Measurements from ENCODE around the gene NUMBL.

NUMBL gene

GRCh38 chr19:40716031-40716481 is 25.6 kb upstream of the NUMBL start:
- DNase-seq (ENCODE audit: low spot score), result no peak

GRCh38 chr19:40714441-40715299 is 24.2 kb upstream of the NUMBL start:
- peak; percentile 96 for DNase-seq (ENCODE audit: low spot score)

- no peak for DNase-seq (ENCODE audit: low spot score)
Measured at GRCh38 chr19:40713939-40714338, 23.5 kb upstream of the NUMBL start.

GRCh38 chr19:40709817-40710216 is 19.4 kb upstream of the NUMBL start:
- DNase-seq (ENCODE audit: low spot score), result no peak

GRCh38 chr19:40707615-40708014 is 17.2 kb upstream of the NUMBL start:
- no peak for DNase-seq (ENCODE audit: low spot score)

GRCh38 chr19:40705950-40706619 is 15.6 kb upstream of the NUMBL start:
- no peak for DNase-seq (ENCODE audit: low spot score)

GRCh38 chr19:40705362-40705651 is 14.9 kb upstream of the NUMBL start:
- no peak for DNase-seq (ENCODE audit: low spot score)

- no peak for DNase-seq (ENCODE audit: low spot score)
Measured at GRCh38 chr19:40704491-40705361, 14.3 kb upstream of the NUMBL start.

GRCh38 chr19:40703029-40703755 is 12.7 kb upstream of the NUMBL start:
- DNase-seq (ENCODE audit: low spot score), result no peak

GRCh38 chr19:40702337-40703012 is 12.0 kb upstream of the NUMBL start:
- DNase-seq (ENCODE audit: low spot score), result no peak

GRCh38 chr19:40701758-40702157 is 11.3 kb upstream of the NUMBL start:
- DNase-seq (ENCODE audit: low spot score), result no peak

GRCh38 chr19:40700083-40700482 is 9.6 kb upstream of the NUMBL start:
- no peak for DNase-seq (ENCODE audit: low spot score)

- DNase-seq (ENCODE audit: low spot score), result no peak
Measured at GRCh38 chr19:40697007-40697406, 6.6 kb upstream of the NUMBL start.

GRCh38 chr19:40695881-40696280 is 5.4 kb upstream of the NUMBL start:
- no peak for DNase-seq (ENCODE audit: low spot score)

GRCh38 chr19:40693896-40694295 is 3.4 kb upstream of the NUMBL start:
- DNase-seq (ENCODE audit: low spot score), result no peak

- DNase-seq (ENCODE audit: low spot score), result no peak
Measured at GRCh38 chr19:40693150-40693788, 2.8 kb upstream of the NUMBL start.

- no peak for DNase-seq (ENCODE audit: low spot score)
Measured at GRCh38 chr19:40692212-40692551, 1.7 kb upstream of the NUMBL start.

- no peak for DNase-seq (ENCODE audit: low spot score)
Measured at GRCh38 chr19:40691421-40692211, 1.2 kb upstream of the NUMBL start.

- peak; percentile 96 for DNase-seq (ENCODE audit: low spot score)
Measured at GRCh38 chr19:40690693-40691420, 406 bp upstream of the NUMBL start.
